Ovary (tissue), 3 donors: Measurements from ENCODE around the gene FARS2.

Experiments
- CTCF ChIP-seq, 3 donors: fragments of 450-650 bp in 2 of 3; fragments of 200-600 bp in 1 of 3; IDR thresholded peaks; one replicate each; pipeline versions ENCODE4 v1.5.1 to v1.8.0; 2016 to 2022; ENCODE audit warnings: antibody characterized with exemption in 3 of 3, mild to moderate bottlenecking in 1 of 3
- EP300 ChIP-seq: sonication (generic); formaldehyde crosslinking; IDR thresholded peaks from one replicate; pipeline ENCODE4 v1.6.1; 2017; ENCODE audit warnings: antibody characterized with exemption
- donor health status: DM: no; HTN: no; CAD: no.

- no peak for TF ChIP-seq EP300
- no peak for TF ChIP-seq CTCF (IDR thresholded peaks at IDR 0.05)
Measured at GRCh38 chr6:5509106-5509505, 247.8 kb downstream of the FARS2 start.
